ENCODE measurements around the gene SYNE3. TPM values are rescaled to one million over a fixed set of nuclear protein-coding genes. Genes with fewer than 3 reads are reported as not detected.

Gene SYNE3
- total RNA-seq: 10 to 100 TPM; 14.4 to 18.7 (median 16.6) TPM

DNA sequence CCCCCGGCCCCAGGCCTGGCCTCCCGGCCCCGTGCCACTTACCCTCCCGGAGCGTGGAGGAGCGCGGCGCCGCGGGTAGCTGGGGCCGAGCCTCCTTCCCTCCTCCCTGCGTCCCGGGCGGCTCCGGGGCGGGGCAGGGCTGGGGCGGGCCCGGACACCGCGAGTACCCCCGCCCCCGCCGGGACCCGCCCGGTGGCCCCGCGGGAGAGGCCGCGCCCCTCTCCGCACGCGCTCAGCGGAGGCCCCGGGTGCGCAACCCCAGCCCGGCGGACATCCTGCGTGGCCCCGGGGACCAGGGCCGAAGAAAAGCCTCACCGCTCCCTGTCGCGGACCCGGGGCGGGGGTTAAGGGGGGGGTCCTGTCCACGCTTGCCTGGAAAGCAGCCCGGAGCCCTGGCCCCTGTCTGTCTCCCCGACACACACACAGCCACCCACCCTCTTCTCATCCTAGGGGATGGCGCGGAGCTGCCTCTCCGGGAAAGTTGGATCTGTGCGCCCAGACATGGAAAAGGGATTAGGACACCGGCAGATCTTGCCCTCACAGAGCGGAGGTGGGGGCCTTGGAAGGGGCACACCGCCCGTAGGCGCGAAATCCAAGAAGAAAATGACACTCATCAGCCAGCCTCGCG is at the start of gene SYNE3:
SYNE3 (minus strand) TSS at position 97 of the 628 bp plus-strand sequence. CDS start 40,829 bp downstream, outside the sequence.
- WGBS: 21% methylated on average over 12 of the region's 60 CpGs
- Histone ChIP-seq H3K4me1 (peaks cover 54 to 81% (median 75%) of the 10 kb centered on the region in 4 donors), H3K27ac (replicated peaks in 1 of 4) (peak within 1 kb of the TSS; percentile 80 to 89 (median 84)), H3K4me3 (peak within 1 kb of the TSS; percentile 67 to 74 (median 70)), H3K27me3 (peaks cover 0 to 53% (median 11%) of the 10 kb centered on the region in 4 donors), H3K36me3 (no peaks in the 10 kb centered on the region), H3K9me3 (no peaks in the 10 kb centered on the region)
- intact Hi-C loops (cut with DNase I): no loop called here
- no peak for DNase-seq (ENCODE audit: extremely low spot score)
- no peak for TF ChIP-seq POLR2AphosphoS5 (IDR thresholded peaks at IDR 0.05)
- TF ChIP-seq POLR2A (IDR thresholded peaks at IDR 0.05; ENCODE audit: low read depth): no peak
- TF ChIP-seq, protein P1, sequence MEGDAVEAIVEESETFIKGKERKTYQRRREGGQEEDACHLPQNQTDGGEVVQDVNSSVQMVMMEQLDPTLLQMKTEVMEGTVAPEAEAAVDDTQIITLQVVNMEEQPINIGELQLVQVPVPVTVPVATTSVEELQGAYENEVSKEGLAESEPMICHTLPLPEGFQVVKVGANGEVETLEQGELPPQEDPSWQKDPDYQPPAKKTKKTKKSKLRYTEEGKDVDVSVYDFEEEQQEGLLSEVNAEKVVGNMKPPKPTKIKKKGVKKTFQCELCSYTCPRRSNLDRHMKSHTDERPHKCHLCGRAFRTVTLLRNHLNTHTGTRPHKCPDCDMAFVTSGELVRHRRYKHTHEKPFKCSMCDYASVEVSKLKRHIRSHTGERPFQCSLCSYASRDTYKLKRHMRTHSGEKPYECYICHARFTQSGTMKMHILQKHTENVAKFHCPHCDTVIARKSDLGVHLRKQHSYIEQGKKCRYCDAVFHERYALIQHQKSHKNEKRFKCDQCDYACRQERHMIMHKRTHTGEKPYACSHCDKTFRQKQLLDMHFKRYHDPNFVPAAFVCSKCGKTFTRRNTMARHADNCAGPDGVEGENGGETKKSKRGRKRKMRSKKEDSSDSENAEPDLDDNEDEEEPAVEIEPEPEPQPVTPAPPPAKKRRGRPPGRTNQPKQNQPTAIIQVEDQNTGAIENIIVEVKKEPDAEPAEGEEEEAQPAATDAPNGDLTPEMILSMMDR (IDR thresholded peaks at IDR 0.05): no peak
- no peak for TF ChIP-seq EP300 (IDR thresholded peaks at IDR 0.05)

DNA sequence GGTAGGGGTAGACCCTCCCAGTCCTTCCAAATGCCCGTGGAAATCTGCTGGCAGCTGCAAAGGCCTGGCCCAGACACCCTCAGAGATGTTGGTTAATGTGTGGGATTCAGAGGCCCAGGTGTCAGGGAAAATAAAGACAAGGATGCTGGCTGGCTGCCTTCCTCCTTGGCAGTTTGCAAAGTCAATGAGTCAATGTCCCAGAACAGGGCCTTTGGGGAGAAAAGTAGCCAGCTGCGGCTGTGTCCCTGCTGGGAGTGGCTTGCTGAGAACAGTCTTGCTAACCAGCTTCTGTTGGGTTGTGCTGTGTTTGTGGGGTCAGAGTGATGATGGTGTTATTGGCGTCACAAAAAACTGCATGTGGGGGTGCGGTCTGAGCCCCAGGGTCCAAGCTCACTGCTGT is 47.6 kb upstream of the SYNE3 start:
- DNase-seq (ENCODE audit: extremely low spot score): no peak
- intact Hi-C loops (cut with DNase I): loop anchor here (10.0 kb wide), 1 partner anchor 531 kb away; no protein-coding TSS in a partner anchor
- 44% methylated on average over 3 of the region's 4 CpGs for WGBS
- H3K4me1 ChIP-seq: peaks cover 0 to 9% (median 4%) of the 10 kb centered on the region in 4 donors
- H3K4me3 ChIP-seq: no peak overlapping the region
- H3K27ac ChIP-seq (replicated peaks in 1 of 4): no peak overlapping the region
- peaks cover 0 to 3% (median 0%) of the 10 kb centered on the region in 4 donors for H3K27me3 ChIP-seq
- no peaks in the 10 kb centered on the region for H3K36me3 ChIP-seq
- no peak for TF ChIP-seq POLR2A (IDR thresholded peaks at IDR 0.05; ENCODE audit: low read depth)
- TF ChIP-seq POLR2AphosphoS5 (IDR thresholded peaks at IDR 0.05): no peak
- TF ChIP-seq EP300 (IDR thresholded peaks at IDR 0.05): no peak
- TF ChIP-seq, protein P1 (IDR thresholded peaks at IDR 0.05): no peak
- H3K9me3 ChIP-seq: no peaks in the 10 kb centered on the region

- TF ChIP-seq, protein P1 (IDR thresholded peaks at IDR 0.05): no peak
- no peak for TF ChIP-seq POLR2AphosphoS5 (IDR thresholded peaks at IDR 0.05)
- no peaks in the 10 kb centered on the region for H3K36me3 ChIP-seq
- no peak overlapping the region for H3K27ac ChIP-seq (replicated peaks in 1 of 4)
- H3K4me1 ChIP-seq: peaks cover 0 to 10% (median 4%) of the 10 kb centered on the region in 4 donors
- WGBS: 79% methylated on average over 18 of the region's 18 CpGs
- peak overlapping the region in 1 of 4 donors; percentile 39 for H3K4me3 ChIP-seq
- no peaks in the 10 kb centered on the region for H3K9me3 ChIP-seq
- intact Hi-C loops (cut with DNase I): loop anchor here (2.0 to 10.0 kb wide), 2 partner anchors 432 to 532 kb away; no protein-coding TSS in a partner anchor
- H3K27me3 ChIP-seq: peaks cover 0 to 3% (median 0%) of the 10 kb centered on the region in 4 donors
- DNase-seq (ENCODE audit: extremely low spot score): no peak
Measured at GRCh38 chr14:95562892-95563685, 46.6 kb upstream of the SYNE3 start.

DNA sequence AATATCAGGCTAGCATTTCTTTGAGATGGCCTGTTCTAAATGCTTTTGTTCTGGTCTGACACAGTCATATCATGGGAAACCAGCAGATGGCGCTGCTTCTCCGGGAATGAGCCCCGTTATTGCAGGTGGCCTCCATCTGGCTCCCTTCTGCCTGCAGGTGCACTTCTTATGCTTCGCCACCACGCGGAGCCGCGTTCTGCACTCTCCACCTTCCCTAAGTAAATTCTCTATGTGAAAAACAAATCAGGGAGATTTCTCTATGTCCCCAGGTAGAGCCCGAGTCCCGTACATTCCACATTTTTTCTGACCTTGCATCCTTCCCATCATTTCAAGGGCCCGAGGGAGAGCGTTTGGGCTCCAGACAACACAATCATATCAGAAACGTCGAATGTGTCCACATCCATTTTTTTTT is 44.6 kb upstream of the SYNE3 start:
- Histone ChIP-seq H3K4me1 (peaks cover 0 to 10% (median 4%) of the 10 kb centered on the region in 4 donors), H3K27me3 (peaks cover 0 to 3% (median 0%) of the 10 kb centered on the region in 4 donors), H3K27ac (replicated peaks in 1 of 4) (no peak overlapping the region), H3K36me3 (no peaks in the 10 kb centered on the region), H3K9me3 (no peaks in the 10 kb centered on the region), H3K4me3 (no peak overlapping the region)
- TF ChIP-seq, protein P1 (IDR thresholded peaks at IDR 0.05): peak; percentile 86 to 93 (median 92)
- no peak for TF ChIP-seq POLR2A (IDR thresholded peaks at IDR 0.05; ENCODE audit: low read depth)
- TF ChIP-seq EP300 (IDR thresholded peaks at IDR 0.05): no peak
- TF ChIP-seq POLR2AphosphoS5 (IDR thresholded peaks at IDR 0.05): peak in 1 of 2 donors; percentile 38
- intact Hi-C loops (cut with DNase I): loop anchor here (2.0 to 10.0 kb wide), 2 partner anchors 214 to 534 kb away; no protein-coding TSS in a partner anchor
- 7% methylated on average over 14 of the region's 14 CpGs for WGBS
- DNase-seq (ENCODE audit: extremely low spot score): peak; percentile 94
